NCI-H187 treated with DMSO at 0.1 percent for 48 hours (cell line): ENCODE measurements around the gene SIK3.
"Not testable (repeated sequence)": the region's sequence is repeated elsewhere in the genome, so short reads cannot be mapped to it uniquely, and the experiment has no call there.

ENCODE experiments used
- DNase-seq: peaks from one replicate; lab custom pipeline; 2025; lab: John Stamatoyannopoulos, UW

SIK3 gene

GRCh38 chr11:117098269-117099232, at the start of gene SIK3:
Gene SIK3, minus strand, starts transcription at chr11:117098428. Its CDS starts 13 bp downstream, at chr11:117098415.
- DNase-seq, result peak; percentile 66

DNA sequence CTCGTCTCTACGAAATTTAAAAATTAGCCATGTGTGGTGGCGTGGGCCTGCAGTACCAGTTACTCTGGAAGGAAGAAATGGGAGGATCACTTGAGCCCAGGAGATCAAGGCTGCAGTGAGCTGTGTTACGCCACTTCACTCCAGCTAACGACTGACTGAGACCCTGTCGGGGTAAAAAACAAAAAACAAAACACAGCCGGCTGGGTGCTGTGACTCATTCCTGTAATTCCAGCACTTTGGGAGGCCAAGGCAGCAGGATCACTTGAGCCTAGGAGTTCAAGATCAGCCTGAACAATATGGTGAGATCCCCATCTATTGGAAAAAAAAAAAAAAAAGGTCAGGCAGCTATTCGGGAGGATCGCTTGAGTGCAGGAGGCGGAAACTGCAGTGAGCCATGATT, 48.3 kb upstream of the SIK3 start:
- DNase-seq, result no peak

DNA sequence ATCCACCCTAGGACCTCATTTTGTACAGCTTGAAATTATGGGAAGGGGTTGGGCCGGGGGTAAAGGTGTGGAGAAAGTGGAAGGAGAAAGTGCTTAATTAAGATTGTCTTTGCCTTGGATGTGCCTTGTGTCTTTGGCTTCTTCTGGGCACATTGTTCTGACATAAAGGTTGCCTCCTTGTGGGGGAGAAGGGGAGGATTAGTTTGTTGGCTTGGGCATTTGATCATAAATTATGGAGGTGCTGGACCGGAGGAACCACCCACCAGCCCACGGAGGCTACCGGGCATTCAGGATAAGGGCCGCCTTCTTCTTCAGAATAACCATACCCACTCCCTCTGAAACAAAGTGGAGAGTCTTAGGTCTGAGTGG, 47.1 kb upstream of the SIK3 start:
- DNase-seq, result no peak

- DNase-seq, result no peak
These were observed 46.5 kb upstream of the SIK3 start for GRCh38 chr11:117144477-117145392.

- peak; percentile 72 for DNase-seq
These were observed 45.7 kb upstream of the SIK3 start, which contains the start of gene PAFAH1B2 for GRCh38 chr11:117143871-117144476. Gene PAFAH1B2, plus strand, starts transcription at chr11:117144287. Its CDS starts 8,161 bp downstream, at chr11:117152448.

DNA sequence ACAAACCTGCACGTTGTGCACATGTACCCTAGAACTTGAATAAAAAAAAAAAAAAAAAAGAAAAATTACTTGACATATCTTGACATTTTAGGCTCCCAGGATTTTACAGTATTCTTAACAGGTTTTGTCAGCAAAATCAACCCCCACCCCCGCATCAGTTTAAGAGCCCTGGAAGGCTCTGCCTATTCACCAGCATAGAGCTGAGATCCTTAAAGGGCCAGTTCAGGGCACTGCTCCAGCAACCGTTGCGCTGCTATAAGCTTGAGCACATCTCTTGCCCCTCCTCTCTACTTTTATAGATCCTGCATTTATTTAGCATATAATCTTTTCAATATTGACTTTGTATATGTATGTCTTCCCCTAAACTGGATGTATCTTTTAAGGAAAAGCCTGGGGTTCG, 45.2 kb upstream of the SIK3 start:
- no peak for DNase-seq

GRCh38 chr11:117137223-117138086, 39.2 kb upstream of the SIK3 start:
- not testable (repeated sequence) for DNase-seq

DNA sequence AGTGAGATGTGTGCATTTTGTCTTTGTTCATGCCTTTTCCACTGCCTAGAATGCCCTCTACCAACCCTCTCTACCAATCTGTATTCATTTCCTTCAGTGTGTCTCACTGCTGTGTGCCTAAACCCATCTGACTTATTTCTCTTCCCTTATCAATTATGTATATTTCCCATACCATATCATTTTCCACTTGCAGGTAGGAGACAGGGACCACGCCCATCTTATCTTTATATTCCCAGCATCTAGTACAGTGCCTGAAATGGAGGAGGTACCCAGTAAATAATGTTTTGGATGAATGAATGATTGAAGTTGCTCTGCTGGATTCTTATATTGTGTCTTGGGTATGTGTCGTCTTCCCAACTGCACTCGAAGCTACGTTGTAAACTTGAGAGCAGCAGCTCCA, 36.8 kb upstream of the SIK3 start:
- DNase-seq, result not testable (repeated sequence)

GRCh38 chr11:117134431-117134830, 36.2 kb upstream of the SIK3 start:
- no peak for DNase-seq

- DNase-seq, result no peak
These were observed 32.7 kb upstream of the SIK3 start for GRCh38 chr11:117130879-117131278.

GRCh38 chr11:117130396-117130795, 32.2 kb upstream of the SIK3 start:
- not testable (repeated sequence) for DNase-seq

GRCh38 chr11:117128289-117128688, 30.1 kb upstream of the SIK3 start:
- no peak for DNase-seq

GRCh38 chr11:117127171-117127901, 29.1 kb upstream of the SIK3 start:
- DNase-seq, result peak; percentile 22

- DNase-seq, result no peak
These were observed 28.2 kb upstream of the SIK3 start for GRCh38 chr11:117126223-117126965.

DNA sequence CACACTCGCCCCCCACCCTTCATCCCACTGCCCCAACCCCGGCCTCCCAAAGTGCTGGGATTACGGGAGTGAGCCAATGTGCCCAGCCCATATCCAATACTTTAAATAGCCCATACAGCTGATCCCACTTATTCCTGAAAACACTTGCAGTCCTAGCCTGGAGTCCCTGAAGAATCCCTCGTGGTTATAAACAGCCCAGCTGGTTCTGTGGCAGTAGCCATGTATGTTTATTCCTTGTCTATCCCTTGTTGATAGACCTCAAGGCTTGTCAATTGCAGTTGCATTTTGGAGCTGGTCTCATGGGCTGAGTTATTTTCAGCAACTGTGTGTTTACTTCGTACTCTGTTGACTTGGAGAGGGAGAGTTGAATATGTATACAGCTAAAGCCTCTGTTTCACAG, 24.3 kb upstream of the SIK3 start:
- DNase-seq, result no peak

GRCh38 chr11:117121176-117121575, 22.9 kb upstream of the SIK3 start:
- no peak for DNase-seq

DNA sequence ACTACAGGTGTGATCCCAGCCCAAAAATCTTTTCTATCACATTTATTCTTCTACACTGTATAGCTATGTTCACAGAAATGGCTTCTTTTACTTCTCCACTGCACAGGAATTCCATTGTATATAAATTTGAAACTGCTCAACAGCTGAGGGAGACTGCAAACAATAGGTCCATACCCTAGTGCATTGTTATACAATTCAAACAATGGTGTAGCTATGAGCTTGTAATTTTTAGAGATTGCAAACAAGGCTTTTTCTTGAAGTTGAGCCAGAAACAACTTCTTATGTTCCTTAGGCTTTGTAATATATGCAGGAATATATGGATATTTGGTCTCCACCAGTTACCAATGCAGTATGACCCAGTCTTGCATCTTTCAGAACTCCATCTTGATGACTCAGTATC, 19.5 kb upstream of the SIK3 start:
- DNase-seq, result no peak

DNA sequence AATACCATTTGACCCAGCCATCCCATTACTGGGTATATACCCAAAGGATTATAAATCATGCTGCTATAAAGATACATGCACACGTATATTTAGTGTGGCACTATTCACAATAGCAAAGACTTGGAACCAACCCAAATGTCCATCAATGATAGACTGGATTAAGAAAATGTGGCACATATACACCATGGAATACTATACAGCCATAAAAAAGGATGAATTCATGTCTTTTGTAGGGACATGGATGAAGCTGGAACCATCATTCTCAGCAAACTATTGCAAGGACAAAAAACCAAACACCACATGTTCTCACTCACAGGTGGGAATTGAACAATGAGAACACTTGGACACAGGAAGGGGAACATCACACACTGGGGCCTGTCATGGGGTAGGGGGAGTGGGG, 14.7 kb upstream of the SIK3 start:
- DNase-seq, result not testable (repeated sequence)

DNA sequence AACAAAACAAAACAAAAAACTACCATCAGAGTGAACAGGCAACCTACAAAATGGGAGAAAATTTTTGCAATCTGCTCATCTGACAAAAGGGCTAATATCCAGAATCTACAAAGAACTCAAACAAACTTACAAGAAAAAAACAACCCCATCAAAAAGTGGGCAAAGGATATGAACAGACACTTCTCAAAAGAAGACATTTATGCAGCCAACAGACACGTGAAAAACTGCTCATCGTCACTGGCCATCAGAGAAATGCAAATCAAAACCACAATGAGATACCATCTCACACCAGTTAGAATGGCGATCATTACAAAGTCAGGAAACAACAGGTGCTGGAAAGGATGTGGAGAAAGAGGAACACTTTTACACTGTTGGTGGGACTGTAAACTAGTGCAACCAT, 14.3 kb upstream of the SIK3 start:
- not testable (repeated sequence) for DNase-seq
